Neuron (in vitro differentiated cells): ENCODE measurements around the gene FNIP1.
"Not testable (repeated sequence)": the region's sequence is repeated elsewhere in the genome, so short reads cannot be mapped to it uniquely, and the experiment has no call there.

Source experiments
- H2AFZ ChIP-seq: one replicate; pipeline ENCODE4 v1.6.1; 2013; ENCODE audit warnings: low read depth, mild to moderate bottlenecking, inconsistent platforms, low read length, moderate library complexity
- H3K27me3 ChIP-seq: one replicate; pipeline ENCODE4 v1.6.1; 2013; ENCODE audit warnings: low read length; ENCODE audit not compliant: insufficient read depth
- H3K36me3 ChIP-seq: one replicate; pipeline ENCODE4 v1.6.1; 2013; ENCODE audit warnings: low read length; ENCODE audit not compliant: insufficient read depth
- H3K4me1 ChIP-seq: one replicate; pipeline ENCODE4 v1.6.1; 2013; ENCODE audit warnings: low read length; ENCODE audit not compliant: insufficient read depth
- H3K4me3 ChIP-seq: 2 replicates; pipeline ENCODE4 v1.5.1; 2013; ENCODE audit warnings: mild to moderate bottlenecking, low read length, moderate library complexity
- H3K9me3 ChIP-seq: one replicate; pipeline ENCODE4 v1.6.1; 2013; ENCODE audit warnings: low read length

The FNIP1 gene

DNA sequence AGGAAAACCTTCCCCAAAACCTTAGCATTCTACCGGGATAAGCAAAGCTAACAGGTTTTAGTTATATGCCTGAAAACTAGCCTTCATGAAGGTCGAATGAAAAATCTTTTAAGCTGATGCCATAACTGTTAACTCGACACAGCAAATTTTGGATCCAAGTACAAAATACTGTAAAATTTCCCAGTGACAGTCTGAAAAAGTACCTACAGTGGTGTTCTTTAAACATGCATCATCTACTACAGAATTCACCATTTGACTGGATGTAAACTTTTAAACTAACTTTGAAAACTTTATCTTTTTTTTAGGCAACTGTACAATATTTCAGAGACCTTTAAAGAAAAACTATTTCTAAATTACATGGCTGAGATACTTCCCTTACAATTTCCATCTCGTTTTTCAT, 162.6 kb downstream of the FNIP1 start:
- peak overlapping the region; percentile 75 for H2AFZ ChIP-seq
- H3K4me1 ChIP-seq, result peaks cover 18% of the 10 kb centered on the region
- H3K36me3 ChIP-seq, result no peaks in the 10 kb centered on the region
- no peaks in the 10 kb centered on the region for H3K9me3 ChIP-seq
- H3K4me3 ChIP-seq, result peak overlapping the region; percentile 70
- no peaks in the 10 kb centered on the region for H3K27me3 ChIP-seq

DNA sequence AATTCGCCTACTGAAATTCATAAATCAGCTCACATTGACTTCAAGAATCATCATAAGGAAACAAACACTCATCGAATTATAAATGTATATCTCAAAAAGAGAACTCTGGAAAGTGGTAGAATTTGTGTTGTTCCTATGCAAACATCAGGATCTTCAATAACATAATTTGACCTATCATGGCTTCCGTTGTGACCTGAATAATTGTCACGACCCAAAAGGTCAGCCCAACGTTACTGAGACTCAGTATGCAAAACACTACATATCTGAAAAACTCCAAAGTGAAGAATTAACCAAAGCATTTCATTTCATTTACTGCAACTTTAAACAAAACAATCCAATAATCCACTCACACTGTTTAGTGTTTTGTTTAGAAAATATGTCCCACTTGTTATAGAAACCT, 163.0 kb downstream of the FNIP1 start:
- Histone ChIP-seq H3K27me3 (no peaks in the 10 kb centered on the region), H3K4me3 (peak overlapping the region; percentile 70), H2AFZ (no peak overlapping the region), H3K36me3 (no peaks in the 10 kb centered on the region), H3K9me3 (no peaks in the 10 kb centered on the region), H3K4me1 (peaks cover 18% of the 10 kb centered on the region)

DNA sequence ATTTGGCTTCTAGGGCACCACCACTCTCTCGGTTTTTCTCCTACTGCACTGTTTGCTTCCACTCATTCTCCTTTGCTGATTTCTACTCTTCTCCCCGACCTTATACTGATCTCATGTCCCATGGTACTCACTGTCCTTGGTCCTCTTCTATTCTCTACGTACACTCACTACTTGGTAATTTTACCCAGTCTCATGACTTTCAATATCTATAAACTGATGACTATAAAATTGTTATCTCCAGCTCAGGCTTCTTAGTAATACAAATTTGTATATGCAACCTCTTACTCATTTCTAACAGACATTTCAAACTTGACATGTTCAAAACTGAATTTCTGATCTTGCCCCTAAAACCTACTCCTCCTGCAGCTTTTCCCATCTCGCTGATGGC, 165.9 kb downstream of the FNIP1 start:
- Histone ChIP-seq H3K36me3 (no peaks in the 10 kb centered on the region), H3K4me3 (no peak overlapping the region), H3K27me3 (no peaks in the 10 kb centered on the region), H3K9me3 (no peaks in the 10 kb centered on the region), H3K4me1 (peaks cover 14% of the 10 kb centered on the region), H2AFZ (no peak overlapping the region)

DNA sequence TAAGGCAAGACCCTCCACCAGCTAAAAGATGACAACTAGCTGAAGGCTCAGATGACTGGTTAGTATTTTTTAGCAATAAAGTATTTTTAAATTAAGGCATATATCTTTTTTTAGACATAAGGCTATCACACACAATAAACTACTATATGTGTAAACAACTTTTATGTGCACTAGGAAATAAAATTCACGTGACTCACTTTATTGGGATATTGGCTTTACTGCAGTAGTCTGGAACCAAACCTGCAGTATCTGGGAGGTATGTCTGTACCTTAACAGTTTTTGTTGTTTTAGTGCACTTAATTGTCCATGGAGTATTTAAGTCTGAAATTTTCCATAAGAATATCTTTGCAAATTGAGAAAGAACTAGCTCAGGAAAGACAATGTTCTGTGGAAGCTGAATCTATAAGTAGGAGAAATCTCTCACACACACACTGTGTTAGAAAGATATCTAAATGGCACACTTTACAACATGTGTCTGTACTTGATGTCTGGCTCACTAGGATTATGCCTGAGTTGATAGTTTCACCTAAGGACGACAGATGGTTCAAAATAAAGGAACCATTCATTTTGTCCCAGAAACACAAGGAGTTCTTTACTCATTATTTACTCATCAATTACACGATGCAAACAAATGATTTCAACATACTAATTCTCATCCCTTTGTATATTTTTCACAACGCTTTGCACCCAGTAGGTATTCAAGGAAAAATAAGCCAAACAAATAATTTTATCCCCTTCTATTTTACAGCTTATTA, 166.4 kb downstream of the FNIP1 start:
- Histone ChIP-seq H2AFZ (no peak overlapping the region), H3K9me3 (no peaks in the 10 kb centered on the region), H3K4me3 (no peak overlapping the region), H3K36me3 (no peaks in the 10 kb centered on the region), H3K4me1 (peaks cover 14% of the 10 kb centered on the region), H3K27me3 (no peaks in the 10 kb centered on the region)

DNA sequence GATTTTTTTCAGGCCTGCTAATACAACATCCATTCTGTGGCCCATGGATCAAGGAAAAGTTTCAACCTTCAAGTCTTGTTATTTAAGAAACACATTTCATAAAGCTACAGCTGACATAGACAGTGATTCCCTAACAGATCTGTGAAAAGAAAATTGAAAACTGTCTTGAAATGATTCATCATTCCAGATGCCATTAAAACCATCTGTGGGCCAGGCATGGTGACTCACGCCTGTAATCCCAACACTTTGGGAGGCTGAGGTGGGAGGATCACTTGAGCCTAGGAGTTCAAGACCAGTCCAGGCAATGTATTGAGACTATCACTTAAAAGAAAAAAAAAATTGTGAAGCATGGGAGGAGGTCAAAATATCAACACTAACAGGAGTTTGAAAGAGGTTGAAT, 167.8 kb downstream of the FNIP1 start:
- no peaks in the 10 kb centered on the region for H3K27me3 ChIP-seq
- H2AFZ ChIP-seq, result no peak overlapping the region

DNA sequence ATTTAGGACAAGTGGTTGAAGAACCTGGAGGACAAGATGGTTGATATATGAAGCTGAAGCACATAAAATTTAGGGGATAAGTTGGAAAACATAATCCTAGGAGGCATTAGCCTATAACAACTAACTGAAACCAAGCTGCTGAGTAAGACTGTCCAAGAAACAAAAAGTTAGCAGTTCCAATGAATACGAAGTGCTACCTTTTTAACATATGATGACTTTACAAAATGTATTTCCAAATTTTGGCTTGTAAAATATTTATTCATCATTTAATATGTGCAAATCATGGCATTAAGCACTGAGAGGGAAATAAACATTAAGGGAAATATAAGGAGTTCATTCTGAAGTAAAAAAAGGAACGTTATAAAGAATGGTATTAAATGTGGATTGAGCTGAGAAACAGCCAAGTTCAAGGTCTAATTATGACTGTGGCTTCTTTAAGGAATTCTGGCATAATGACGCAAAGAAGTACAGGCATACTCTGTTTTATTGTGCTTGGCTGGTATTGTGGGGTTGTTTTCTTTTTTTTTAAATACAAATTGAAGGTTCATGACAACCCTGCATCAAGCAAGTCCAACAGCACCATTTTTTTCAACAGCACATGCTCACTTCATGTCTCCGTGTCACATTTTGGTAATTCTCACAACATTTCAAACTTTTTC, 169.5 kb downstream of the FNIP1 start:
- Histone ChIP-seq H3K4me1 (peaks cover 8% of the 10 kb centered on the region), H3K9me3 (no peaks in the 10 kb centered on the region), H3K36me3 (peaks cover 2% of the 10 kb centered on the region)

More for the DNA sequence above, 167.8 kb downstream of the FNIP1 start:
- H3K4me1 ChIP-seq, result peaks cover 11% of the 10 kb centered on the region
- H3K36me3 ChIP-seq, result no peaks in the 10 kb centered on the region
- no peaks in the 10 kb centered on the region for H3K9me3 ChIP-seq
- H3K4me3 ChIP-seq, result no peak overlapping the region

DNA sequence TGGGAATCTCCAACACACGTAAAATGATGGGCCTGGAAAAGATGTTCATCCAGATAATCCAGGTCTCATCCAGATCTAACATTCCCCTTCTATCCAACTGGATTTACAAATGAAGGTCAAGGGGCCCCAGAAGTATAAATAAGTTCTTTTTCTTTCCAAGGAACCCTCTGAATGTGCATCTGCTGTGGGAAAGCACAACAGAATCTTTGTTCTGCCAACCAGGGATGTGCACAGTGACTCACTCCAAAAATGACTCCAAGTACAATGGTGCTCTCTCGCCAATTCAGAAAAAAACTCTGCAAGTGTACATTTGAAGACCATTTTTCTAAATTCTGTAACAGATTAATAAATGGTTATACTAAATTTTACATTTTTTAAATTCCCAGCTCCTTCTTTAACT, 174.2 kb downstream of the FNIP1 start:
- peaks cover 9% of the 10 kb centered on the region for H3K4me1 ChIP-seq

More for the DNA sequence above, 169.5 kb downstream of the FNIP1 start:
- no peak overlapping the region for H3K4me3 ChIP-seq
- H2AFZ ChIP-seq, result no peak overlapping the region
- H3K27me3 ChIP-seq, result no peaks in the 10 kb centered on the region

DNA sequence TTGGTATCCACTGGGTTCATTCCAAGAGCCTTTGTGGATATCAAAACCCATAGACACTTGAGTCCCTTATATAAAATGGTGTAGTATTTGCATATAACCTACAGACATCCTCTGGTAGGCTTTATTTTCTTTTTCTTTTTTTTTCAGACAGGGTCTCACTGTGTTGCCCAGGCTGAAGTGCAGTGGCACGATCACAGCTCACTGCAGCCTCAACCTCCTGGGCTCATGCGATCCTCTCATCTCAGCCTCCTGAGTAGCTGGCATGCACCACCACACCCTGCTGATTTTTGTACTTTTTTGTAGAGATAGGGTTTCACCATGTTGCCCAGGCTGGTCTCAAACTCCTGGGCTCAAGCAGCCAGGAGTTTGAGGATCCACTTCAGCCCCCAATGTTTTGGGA, 175.7 kb downstream of the FNIP1 start:
- H2AFZ ChIP-seq, H3K4me1 ChIP-seq, H3K9me3 ChIP-seq, H3K4me3 ChIP-seq, H3K36me3 ChIP-seq, H3K27me3 ChIP-seq: not testable (repeated sequence)

More for the DNA sequence above, 174.2 kb downstream of the FNIP1 start:
- H3K4me3 ChIP-seq, result no peak overlapping the region
- no peaks in the 10 kb centered on the region for H3K27me3 ChIP-seq
- no peaks in the 10 kb centered on the region for H3K9me3 ChIP-seq
- no peak overlapping the region for H2AFZ ChIP-seq
- peaks cover 2% of the 10 kb centered on the region for H3K36me3 ChIP-seq

DNA sequence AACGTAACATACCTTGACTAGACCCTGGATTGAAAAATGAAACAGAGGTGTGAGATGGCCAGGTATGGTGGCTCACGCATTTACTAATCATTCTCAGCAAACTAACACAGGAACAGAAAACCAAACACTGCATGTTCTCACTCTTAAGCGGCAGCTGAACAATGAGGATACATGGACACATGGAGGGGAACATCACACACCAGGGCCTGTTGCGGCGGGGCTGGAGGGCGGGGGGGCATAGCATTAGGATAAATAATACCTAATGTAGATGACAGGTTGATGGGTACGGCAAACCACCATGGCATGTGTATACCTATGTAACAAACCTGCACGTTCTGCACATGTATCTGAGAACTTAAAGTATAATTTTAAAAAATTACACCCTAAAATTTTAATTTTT, 177.7 kb downstream of the FNIP1 start:
- no peak overlapping the region for H3K4me3 ChIP-seq
- peaks cover 9% of the 10 kb centered on the region for H3K4me1 ChIP-seq
- H3K36me3 ChIP-seq, result peaks cover 2% of the 10 kb centered on the region
- H3K9me3 ChIP-seq, result peaks cover 2% of the 10 kb centered on the region
- no peaks in the 10 kb centered on the region for H3K27me3 ChIP-seq
- H2AFZ ChIP-seq, result no peak overlapping the region

DNA sequence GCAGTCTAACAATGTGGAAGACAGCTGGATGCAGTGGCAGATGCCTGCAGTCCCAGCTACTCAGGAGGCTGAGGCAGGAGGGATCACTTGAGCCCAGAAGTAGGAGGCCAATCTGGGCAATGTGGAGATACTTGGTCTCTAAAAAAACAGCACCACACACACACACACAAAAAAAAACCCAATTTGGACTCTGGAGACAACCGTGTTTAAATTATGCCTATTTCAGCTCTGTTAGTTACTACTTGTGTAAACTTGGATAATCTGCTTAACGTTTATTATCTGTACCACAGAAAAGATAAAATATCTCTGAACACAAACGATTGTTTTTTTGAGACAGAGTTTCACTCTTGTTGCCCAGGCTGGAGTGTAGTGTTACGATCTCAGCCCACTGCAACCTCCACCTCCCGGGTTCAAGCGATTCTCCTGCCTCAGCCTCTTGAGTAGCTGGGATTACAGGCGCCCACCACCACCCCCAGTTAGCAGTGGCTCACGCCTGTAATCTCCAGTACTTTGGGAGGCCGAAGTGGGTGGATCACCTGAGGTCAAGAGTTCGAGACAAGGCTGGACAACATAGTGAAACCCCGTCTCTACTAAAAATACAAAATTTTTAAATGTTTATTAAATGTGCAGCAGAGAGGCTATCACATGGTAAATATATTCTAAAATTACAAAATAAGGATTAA, 179.5 kb downstream of the FNIP1 start:
- H3K36me3 ChIP-seq, result no peaks in the 10 kb centered on the region
- H3K4me3 ChIP-seq, result no peak overlapping the region
- H3K4me1 ChIP-seq, result peaks cover under 1% of the 10 kb centered on the region

DNA sequence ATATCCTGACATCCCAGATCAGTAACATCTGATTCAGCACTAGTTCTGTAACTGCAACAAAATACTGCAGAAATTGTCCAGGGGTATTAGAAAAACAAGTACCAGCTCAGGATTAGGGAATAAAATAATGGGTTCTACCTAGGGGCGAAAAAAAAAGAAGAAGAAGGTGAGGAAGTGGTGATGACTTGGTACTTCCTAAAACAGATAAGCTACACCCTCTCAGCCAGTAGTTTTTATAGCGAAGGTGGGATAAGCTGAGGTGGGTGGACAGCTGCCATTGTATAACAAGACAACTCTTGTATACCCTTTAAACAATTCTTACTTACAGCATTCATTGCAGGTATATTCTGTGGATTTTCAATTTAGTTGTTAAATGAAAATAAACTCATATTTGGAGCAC, 180.9 kb downstream of the FNIP1 start:
- no peak overlapping the region for H2AFZ ChIP-seq
- H3K4me1 ChIP-seq, result no peaks in the 10 kb centered on the region
- H3K4me3 ChIP-seq, result no peak overlapping the region
- no peaks in the 10 kb centered on the region for H3K36me3 ChIP-seq
- no peaks in the 10 kb centered on the region for H3K27me3 ChIP-seq
- H3K9me3 ChIP-seq, result peaks cover 2% of the 10 kb centered on the region

More for the DNA sequence above, 179.5 kb downstream of the FNIP1 start:
- H3K27me3 ChIP-seq, result no peaks in the 10 kb centered on the region
- no peak overlapping the region for H2AFZ ChIP-seq
- H3K9me3 ChIP-seq, result peaks cover 2% of the 10 kb centered on the region

DNA sequence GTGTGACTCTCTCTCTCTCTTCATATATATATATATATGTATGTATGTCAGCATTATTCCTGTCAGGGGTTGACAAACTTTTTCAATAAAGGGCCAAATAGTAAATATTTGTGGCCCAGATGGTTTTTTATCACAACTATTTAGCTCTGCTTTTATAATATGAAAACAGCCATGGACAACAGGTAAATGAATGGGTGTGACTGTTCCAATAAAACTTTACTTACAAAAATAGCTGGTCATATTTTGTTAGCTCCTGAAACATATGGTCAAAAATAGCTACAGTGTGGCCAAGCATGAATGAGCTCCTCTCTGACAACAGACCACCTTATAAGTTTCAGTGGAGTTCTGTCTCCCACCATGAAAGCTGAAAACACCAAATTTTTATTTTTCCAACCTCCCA, 183.4 kb downstream of the FNIP1 start:
- H3K4me1 ChIP-seq, result no peaks in the 10 kb centered on the region
- no peaks in the 10 kb centered on the region for H3K36me3 ChIP-seq
- no peak overlapping the region for H2AFZ ChIP-seq
- peaks cover 2% of the 10 kb centered on the region for H3K9me3 ChIP-seq
- no peaks in the 10 kb centered on the region for H3K27me3 ChIP-seq
- no peak overlapping the region for H3K4me3 ChIP-seq

DNA sequence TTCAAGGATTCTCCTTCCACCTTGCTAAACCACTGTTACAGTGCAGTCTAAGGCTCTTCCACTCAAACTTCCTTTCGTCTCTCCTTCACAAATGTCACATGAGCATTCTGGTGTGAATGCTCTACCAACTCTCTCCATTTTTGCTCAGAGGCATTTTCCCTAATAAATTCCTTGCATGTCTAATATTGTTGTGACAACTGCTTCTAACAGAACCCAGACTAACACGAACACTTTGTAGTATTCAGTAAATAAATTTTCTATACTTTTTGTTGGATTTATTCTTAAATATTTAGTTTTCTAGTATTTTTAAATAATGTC, 185.8 kb downstream of the FNIP1 start:
- Histone ChIP-seq H3K36me3 (no peaks in the 10 kb centered on the region), H2AFZ (no peak overlapping the region), H3K4me3 (no peak overlapping the region), H3K4me1 (peaks cover 5% of the 10 kb centered on the region), H3K27me3 (no peaks in the 10 kb centered on the region), H3K9me3 (no peaks in the 10 kb centered on the region)
